GM18909 (cell line): ENCODE data around the gene TINAGL1.
"Not testable (repeated sequence)": the region's sequence is repeated elsewhere in the genome, so short reads cannot be mapped to it uniquely, and the experiment has no call there.

Experiments used
- ATAC-seq: cut with Tn5 transposase; IDR thresholded peaks from one replicate; pipeline ENCODE4 v1.9.1; 2021; ENCODE audit warnings: mild to moderate bottlenecking; ENCODE audit not compliant: unreplicated experiment, poor library complexity

TINAGL1 gene

DNA sequence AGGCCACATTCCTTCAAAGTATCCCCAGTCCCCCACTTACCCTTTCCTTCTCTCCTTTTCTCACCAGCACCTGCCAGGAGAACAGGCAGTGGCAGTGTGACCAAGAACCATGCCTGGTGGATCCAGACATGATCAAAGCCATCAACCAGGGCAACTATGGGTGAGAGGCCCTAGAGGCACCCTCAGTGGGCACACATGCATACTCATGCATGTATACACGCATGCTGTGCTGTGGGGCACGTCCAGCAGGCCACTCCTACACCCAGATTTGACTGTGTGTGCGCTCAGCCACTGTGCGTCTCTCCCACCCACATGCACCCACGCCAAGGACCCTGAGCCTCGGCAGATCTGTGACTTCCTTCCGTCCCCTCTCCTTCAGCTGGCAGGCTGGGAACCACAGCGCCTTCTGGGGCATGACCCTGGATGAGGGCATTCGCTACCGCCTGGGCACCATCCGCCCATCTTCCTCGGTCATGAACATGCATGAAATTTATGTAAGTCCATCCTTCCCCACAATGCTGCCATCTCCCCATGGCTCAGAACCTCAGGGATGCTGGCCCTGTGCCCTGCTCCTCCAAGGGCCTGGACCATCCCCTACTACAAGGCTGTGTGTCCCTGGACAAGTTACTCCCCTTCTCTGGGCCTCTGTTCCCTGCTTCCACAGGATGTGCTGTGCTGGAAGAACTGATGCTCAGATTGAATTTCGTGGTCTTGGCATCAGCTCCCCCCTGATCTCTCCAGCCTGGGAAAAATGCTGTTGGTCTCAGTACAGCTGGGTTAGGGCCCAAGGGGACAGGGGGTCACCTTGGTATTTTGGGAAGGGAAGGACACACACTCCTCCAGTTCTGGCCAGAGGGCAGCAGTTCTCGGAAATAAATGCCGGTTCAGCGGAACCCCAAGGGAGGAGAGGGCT lies 7.0 kb downstream of the TINAGL1 start:
- ATAC-seq: no peak

DNA sequence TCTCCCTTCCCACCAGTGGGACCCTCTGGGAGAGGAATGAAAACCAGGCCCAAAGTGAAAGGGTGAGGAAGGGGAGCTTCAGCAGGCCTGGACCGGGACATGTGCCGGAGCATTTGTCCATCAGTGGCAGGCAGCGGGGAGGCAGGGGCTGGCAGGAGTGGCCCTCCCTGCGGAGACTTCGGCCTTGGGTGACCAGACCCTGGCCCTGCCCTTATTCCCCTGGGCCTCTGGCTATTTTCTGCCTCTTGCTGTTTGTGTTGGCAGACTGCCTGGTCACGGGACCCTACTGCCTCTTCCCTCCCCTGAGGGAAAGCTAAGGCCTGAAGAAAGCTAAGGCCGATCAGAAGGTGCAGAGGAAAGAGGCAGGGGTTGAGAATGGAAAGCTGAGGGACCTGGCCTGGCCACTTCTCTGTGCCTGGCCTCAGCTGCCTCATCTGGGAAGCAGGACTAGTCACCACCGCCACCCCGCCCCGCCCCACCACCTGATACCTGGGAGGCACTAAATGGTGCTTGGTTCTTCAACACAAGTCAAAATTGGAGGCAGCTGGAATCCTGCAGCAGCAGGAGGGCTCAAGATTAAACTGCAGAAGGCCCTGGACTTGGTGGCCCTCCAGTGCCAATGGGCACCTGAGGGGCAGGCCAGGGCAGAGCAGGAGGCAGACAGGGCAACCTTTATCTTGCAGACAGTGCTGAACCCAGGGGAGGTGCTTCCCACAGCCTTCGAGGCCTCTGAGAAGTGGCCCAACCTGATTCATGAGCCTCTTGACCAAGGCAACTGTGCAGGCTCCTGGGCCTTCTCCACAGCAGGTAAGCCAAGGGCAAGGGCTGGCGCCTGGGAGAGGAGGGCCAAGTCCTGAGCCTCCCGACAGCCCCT lies 7.9 kb downstream of the TINAGL1 start:
- no peak for ATAC-seq

DNA sequence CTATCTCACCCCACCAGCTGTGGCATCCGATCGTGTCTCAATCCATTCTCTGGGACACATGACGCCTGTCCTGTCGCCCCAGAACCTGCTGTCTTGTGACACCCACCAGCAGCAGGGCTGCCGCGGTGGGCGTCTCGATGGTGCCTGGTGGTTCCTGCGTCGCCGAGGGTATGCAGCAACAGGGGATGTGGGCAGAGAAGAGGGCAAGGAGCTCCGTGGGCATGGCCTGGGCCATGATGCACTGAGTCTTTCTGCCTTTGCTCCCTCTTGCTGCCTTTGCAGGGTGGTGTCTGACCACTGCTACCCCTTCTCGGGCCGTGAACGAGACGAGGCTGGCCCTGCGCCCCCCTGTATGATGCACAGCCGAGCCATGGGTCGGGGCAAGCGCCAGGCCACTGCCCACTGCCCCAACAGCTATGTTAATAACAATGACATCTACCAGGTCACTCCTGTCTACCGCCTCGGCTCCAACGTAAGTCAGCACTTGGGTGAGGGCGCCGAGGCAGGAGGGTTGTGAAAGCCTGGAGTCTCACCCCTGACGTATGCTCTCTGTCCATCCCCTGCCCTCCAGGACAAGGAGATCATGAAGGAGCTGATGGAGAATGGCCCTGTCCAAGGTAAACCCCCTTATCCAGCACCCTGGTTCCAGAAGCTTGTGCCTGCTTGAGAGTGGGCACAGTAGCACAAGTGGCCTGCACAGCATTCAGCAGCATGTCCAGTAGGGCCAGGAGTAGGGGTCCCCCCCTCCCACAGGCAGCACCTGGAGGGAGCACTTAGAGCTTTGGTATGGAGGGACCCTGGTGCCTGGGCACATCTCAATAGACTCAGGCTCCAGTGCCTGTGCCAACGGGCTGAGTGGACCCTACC lies 8.8 kb downstream of the TINAGL1 start:
- no peak for ATAC-seq

DNA sequence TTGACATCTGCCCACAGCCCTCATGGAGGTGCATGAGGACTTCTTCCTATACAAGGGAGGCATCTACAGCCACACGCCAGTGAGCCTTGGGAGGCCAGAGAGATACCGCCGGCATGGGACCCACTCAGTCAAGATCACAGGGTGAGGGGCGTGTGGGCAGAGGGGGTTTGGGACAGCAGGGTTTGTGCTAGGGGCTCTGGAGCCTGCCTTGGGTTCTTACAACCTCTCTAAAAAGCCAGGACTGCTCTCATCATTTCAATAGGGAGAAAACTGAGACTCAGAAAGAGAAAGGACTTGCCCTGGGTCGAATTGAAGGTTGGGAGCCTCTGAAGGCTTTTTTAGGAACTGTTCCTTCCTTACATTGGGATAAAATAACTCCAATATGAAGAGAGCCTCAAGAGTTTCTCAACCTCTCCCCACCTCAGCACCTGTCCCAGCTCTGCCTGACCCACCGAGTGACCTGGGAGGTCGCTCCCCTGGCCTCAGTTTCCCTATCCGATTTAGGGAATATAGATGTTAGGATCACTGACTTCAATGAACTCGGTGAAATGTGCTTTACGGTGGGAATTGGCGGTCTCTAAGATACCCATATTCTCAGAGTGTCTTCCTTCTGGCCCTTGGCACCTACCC lies 9.5 kb downstream of the TINAGL1 start:
- ATAC-seq: no peak

DNA sequence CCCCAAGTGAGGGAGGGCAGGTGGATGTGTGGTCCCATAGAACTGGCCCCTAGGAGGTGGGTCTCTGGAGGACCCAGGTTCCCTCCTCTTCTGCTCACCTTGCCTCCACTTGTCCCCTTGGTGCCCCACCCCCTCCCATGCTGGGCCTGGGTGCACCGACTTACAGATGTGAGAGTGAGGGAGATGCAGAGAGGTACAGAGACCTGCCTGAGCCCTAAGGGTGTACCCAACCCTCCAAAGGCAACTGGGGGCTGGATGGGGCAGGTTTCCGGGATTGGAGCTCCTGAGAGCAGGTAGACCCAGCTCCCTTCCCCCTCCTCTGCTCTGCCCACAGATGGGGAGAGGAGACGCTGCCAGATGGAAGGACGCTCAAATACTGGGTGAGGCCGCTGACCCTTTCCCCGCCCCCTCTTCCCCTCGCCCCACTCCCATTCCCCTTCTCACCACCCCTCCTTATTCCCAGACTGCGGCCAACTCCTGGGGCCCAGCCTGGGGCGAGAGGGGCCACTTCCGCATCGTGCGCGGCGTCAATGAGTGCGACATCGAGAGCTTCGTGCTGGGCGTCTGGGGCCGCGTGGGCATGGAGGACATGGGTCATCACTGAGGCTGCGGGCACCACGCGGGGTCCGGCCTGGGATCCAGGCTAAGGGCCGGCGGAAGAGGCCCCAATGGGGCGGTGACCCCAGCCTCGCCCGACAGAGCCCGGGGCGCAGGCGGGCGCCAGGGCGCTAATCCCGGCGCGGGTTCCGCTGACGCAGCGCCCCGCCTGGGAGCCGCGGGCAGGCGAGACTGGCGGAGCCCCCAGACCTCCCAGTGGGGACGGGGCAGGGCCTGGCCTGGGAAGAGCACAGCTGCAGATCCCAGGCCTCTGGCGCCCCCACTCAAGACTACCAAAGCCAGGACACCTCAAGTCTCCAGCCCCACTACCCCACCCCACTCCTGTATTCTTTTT lies 10.3 kb downstream of the TINAGL1 start:
- no peak for ATAC-seq

DNA sequence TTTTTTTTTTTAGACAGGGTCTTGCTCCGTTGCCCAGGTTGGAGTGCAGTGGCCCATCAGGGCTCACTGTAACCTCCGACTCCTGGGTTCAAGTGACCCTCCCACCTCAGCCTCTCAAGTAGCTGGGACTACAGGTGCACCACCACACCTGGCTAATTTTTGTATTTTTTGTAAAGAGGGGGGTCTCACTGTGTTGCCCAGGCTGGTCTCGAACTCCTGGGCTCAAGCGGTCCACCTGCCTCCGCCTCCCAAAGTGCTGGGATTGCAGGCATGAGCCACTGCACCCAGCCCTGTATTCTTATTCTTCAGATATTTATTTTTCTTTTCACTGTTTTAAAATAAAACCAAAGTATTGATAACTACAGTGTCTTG lies 11.0 kb downstream of the TINAGL1 start:
- not testable (repeated sequence) for ATAC-seq

DNA sequence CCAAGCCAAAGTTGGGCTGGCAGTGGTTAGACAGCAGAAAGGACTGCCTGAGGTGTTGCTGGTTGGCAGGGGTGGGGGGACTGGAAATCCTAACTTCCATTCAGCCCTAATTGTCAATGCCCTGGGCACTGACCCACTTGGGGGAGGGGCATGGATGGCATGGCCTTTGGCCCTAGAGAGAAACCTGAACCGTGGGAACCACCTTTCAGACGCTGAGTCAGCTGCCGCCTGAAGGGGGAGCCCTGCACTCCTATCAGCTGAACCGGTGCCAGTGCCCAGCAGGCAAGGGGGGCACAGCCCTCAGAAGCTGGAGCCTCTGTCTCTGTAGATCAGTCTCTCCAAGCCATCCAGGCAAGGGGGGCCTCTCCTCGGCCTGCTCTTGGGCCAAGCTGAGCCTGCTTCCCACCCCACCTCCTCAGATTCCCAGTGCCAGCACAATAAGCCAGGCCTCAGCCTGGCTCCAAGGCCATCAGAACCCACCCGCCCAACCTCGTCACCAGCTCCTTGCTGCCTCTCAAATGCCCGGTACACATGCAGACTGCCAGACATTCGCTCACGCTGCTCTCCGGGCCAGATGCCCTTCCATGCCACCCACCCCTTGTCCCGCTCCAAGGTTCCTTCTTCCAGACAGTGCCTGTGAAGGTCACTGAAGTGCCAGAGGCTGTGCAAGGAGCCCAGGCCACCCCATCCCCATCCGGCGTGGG lies 11.6 kb downstream of the TINAGL1 start:
- ATAC-seq: no peak

DNA sequence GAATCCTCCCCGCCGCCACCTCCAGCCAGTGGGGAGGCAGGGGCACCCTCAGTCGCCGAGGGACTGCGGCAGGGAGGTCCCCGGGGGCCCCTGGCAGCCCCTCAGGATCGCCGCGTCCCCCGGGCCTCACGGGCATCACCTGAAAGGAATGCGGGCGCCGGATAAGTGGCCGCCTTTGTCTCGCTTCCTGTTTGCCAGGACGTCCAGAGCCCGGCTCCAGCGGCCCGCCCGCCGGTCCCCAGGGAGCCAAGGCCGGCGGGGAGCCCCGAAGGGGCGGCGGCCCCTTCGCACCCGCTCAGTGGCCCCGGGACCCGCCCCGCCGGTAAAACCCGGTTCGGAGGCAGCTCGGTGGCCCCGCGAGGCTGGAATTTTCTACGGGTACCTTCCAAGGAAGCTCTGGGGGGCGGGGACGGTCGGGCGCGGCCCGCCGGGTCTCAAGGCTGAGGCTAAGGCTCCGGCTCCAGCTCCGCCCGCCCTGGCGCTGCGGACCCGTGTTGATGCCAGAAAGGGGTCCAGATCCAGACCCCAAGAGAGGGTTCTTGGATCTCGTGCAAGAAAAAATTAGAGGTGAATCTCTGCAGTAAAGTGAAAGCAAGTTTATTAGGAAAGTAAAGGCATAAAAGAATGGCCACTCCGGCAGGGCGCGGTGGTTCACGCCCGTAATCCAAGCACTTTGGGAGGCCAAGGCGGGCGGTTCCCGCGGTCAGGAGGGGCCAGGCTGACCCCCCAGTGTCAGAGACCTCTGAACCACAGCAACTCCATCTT lies 12.6 kb downstream of the TINAGL1 start:
- no peak for ATAC-seq

DNA sequence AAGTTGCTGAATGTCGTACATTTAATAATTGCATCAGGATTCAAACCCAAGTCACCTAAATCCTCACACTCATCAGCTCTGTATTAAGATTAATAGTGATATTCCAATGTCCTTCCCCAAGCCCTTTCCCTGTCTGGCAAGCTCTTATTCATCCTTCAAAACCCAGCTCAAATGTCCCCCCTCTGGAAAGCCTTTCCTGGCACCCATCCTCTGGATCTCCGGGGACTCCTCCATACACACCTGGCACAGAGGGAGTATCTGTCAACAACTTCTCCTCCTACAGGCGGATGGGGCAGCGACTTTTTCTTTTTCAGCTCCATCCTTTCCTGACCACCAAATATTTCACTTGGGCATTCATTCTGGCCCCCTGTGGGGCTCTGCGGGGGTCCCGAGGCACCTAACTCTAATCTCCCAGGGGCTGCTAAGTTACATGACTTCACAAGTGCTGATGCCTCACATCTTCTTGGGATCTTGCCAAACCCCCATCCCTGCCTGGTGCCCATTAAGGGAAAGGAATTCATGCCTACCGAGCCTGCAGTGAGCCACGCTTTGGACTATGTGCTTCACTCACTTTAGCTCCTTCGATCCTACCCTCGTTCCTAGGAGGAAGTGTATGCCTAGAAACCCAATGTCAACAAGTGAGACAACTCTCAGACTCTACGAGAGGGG lies 15.2 kb downstream of the TINAGL1 start:
- no peak for ATAC-seq

DNA sequence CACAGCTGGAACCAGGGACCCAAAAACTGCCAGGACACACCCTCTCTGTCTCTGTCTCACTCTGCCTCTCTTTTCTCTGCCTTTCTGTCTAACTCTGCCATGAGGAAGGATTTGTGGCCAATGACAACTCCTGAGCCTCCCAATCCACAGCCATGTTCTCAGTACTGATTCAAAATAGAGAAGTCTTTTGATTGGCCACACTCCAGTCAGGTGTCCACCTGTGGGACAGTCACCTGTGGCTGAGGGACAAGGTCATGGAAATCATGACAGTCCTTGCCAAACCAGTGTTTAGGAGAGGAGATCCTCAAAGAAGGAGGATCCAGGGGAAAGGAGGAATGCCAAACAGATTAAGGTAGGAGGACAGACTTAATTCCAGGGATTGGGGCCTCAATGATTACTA lies 15.8 kb downstream of the TINAGL1 start:
- ATAC-seq: no peak

DNA sequence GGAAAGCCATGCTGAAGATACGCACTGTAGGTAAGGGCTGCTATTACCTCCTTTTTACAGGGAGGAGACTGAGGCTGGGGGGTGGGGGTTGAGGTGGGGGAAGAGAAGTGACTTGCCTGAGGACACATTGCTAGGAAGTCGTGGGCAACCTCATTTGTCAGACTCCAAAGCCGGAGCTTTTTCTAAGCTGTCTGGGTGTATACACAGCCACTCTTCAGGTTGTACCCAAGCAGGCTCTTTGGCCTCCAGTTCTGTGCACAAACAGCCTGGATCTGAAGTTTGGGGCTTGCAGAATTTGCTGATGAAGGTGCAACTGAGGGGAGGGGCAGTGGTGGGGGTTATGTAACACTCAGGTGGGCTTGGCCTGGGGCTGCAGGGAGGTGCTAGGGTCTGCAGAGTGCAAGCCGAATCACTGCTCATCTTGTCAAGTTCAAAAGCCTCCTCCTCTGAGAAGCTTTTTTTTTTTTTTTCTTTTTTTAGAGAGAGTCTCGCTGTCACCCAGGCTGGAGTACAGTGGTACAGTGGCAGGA lies 16.9 kb downstream of the TINAGL1 start:
- ATAC-seq: no peak

DNA sequence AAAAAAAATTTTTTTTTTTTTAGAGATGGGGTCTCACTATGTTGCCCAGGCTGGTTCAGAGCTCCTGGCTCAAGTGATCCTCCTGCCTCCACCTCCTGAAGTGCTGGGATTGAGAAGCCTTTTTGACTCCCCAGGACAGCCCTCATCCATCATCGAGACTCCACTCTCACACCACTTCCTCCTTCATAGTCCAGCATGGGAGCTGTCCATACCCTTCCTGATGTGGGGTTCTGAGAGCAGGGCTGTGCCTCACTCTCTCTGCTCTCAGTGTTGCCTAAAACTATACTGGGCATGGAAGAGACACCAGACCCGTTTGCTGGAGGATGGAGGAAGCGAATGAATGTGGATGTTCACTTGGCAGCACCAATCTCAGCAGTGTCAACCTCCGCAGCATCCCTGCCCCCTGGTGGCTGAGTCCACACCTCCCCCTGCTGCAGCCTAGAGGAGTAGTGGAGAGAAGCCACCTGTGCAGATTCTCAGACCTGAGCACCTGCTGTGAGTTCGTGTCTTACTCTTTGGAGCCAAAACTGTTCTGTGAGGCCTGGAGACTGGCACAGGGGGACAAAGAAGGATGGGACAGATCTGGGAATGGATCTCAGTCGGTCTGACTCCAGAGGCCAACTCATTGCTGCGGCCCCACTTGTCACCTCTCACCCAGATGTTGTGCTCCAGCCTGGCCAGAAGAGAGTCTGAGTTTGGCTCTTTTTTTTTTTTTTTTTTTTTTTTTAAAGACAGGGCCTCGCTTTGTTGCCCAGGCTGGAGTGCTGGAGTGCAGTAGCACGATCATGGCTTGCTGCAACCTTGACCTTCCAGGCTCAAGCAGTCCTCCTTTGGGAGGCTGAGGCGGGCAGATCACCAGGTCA lies 17.7 kb downstream of the TINAGL1 start:
- ATAC-seq: no peak

DNA sequence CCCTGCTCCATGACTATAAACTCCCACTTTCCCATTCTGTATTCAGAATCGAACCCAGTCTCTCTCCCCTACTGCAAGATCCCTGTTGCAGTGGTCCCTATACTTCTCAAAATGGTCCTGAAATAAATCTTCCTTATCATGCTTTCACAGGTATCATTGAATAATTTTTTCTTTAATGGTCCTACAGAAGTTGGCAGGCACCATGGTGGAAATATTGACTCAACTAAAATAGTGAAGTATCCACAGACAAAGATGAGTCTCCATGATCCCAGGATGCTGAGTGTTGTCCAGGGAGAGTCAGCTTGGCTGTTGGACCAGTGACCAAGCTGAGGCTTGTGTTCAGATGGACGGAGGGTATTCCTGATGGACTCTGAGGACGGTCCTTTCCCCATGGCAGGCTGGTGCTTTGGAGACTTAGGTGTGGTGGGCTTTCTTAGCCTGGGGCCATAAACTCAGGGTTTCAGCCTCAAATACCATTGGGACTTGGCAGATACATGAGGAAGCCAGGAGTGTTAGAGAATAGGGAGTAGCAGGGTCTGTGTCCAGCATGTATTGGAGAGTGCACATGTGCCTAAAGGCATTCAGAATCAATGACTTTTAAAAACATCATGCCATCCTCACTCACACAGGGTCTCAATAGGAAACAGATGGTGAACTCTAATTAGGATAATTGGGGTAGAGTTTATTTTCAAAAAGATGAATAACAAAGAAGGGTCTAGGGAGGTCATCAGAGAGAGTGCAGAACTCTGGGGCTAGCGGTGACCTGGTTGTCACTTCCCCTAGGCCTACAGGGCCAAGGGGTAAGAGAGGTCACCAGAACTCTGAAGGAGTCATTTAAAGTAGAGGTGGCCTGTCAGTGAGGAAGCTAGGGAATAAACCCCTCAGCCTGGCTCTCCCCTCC lies 19.8 kb downstream of the TINAGL1 start:
- no peak for ATAC-seq

DNA sequence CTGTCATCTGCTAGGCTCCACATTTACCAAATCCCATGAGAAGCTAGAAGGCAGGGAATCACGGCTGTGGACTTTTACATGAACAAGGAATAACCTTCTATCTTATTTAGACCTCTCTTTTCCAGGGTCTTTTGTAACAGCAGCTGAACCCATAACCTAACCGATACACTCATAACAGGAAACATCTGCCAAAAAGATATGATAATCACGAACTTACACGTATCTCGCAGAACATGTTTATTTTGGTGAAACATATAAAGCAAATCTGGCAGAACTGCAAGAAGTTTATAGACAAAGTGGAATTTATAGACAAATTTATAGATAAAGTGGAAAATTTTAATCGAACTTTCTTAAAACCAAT lies 20.4 kb downstream of the TINAGL1 start:
- ATAC-seq: no peak

DNA sequence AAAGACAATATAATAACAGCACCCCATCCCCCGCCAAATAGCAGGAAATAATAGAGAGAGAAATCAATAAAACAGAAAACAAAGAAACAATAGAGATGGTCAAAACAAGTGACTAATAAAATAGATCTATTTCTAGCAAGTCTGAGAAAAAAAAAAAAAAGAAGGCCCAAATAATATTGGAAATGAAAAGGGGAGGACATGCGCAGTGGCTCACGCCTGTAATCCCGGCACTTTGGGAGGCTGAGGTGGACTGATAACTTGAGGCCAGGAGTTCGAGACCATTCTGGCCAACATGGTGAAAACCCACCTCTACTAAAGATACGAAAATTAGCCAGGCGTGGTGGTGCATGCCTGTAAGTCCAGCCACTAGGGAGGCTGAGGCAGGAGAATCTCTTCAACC lies 22.7 kb downstream of the TINAGL1 start:
- no peak for ATAC-seq
